HG03159 (cell line): Measurements from ENCODE around the gene A3GALT2.
"Not testable (repeated sequence)": the region's sequence is repeated elsewhere in the genome, so short reads cannot be mapped to it uniquely, and the experiment has no call there.

ENCODE experiments used
- ATAC-seq: cut with Tn5 transposase; IDR thresholded peaks from one replicate; pipeline ENCODE4 v1.9.1; 2021; ENCODE audit warnings: mild to moderate bottlenecking, moderate library complexity; ENCODE audit not compliant: unreplicated experiment

A3GALT2 gene

DNA sequence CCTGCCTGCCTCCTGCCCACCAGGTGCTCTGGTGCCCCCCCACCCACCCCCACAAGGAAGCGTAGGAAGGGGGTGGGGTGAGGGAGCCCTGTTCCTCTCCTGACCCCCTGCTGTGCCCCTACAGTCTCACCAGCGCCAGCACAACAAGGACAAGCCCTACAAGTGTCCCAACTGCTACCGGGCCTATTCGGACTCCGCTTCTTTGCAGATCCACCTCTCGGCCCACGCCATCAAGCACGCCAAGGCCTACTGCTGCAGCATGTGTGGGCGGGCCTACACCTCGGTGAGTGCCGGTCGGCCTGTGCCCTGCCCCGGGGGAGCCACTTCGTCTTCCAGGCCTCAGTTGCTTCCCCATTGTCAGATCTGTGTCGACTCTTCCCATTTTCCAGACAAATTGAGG, 25.9 kb downstream of the A3GALT2 start:
- ATAC-seq = no peak

DNA sequence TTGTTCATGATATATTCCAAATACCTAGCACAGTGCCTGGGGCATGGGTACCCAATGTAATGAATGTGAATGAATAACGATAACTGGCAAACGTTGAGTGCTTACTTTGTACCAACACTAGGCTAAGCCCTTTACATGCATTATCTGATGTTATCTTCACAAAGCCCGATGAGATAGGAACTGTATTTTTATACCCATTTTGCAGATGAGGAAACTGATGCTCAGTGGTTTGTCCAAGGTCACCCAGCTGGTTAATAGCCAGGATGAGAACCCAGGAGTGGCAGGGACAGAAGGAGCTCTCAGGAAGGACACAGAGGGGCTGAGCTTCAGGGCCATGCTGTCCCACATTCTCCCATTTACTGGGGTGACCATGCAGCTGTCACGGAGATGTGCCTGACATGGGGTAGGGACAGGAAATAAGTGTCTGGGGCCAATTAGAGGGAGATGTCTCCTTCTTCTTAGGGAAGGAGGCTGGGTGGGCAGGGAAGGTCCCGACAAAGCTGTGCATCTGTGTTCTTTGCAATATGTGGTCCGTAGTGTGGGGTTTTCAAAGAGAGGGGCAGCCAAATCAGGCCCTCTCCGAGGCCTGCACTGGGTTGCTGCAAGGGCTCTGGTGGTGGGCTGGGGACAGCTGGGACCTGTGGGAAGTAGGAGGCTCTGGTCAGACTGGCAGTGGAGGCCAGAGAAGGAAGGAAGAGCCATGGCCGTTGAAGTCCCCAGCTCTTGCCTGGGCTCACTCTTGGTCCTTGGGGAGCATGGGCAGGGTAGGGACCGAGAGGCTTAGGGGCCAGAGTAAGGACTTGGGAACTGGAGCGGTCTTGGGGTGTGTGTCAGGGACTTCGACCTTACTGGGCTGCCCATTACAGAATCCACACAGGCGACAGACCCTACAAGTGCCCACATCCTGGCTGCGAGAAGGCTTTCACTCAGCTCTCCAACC, 26.6 kb downstream of the A3GALT2 start:
- no peak for ATAC-seq

DNA sequence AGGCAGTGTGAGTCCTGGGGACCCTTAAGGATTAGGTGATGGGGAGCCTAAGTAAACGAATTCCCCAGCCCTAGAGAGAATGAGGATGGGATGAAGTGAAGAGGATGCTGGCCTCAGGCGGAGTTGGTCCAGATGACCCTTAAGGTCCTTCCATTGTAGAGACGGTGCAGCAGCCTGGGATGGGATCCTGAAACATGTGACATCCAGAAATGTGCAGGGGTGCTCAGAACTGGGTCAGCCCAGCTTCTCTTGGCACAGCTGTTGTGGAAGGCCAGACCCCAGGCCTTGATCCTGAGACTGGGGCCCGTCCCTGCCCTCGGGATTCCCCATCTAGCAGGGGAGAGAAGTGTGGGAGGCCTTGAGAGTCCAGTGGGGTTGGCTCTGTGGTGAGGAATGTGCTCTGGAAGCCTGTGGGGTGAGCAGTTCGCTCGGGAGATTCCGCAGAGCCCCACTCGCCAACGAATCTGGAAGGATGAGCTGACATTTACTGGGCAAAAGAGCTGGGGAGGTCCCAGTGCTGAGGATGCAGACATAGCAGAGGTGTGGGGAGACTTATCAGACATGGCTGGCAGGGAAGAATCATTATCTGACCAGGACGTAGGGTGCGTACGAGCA, 28.1 kb downstream of the A3GALT2 start:
- no peak for ATAC-seq

DNA sequence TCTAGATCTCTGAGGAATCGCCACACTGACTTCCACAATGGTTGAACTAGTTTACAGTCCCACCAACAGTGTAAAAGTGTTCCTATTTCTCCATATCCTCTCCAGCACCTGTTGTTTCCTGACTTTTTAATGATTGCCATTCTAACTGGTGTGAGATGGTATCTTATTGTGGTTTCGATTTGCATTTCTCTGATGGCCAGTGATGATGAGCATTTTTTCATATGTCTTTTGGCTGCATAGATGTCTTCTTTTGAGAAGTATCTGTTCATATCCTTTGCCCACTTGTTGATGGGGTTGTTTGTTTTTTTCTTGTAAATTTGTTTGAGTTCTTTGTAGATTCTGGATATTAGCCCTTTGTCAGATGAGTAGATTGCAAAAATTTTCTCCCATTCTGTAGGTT, 30.3 kb downstream of the A3GALT2 start:
- ATAC-seq = not testable (repeated sequence)

DNA sequence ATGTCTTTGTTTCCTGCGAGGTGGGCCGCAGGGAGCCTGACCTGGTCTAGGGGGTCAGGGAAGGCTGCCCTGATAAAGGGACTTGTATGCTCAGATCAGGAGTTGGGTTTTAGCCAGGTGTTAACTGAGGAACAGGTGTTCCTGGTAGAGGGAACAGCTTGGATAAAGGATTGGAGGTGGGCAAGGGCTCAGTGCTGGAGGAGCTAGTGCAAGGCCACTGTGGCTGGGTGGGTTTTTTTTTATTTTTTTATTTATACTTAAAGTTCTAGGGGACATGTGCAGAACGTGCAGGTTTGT, 31.1 kb downstream of the A3GALT2 start:
- ATAC-seq = no peak

DNA sequence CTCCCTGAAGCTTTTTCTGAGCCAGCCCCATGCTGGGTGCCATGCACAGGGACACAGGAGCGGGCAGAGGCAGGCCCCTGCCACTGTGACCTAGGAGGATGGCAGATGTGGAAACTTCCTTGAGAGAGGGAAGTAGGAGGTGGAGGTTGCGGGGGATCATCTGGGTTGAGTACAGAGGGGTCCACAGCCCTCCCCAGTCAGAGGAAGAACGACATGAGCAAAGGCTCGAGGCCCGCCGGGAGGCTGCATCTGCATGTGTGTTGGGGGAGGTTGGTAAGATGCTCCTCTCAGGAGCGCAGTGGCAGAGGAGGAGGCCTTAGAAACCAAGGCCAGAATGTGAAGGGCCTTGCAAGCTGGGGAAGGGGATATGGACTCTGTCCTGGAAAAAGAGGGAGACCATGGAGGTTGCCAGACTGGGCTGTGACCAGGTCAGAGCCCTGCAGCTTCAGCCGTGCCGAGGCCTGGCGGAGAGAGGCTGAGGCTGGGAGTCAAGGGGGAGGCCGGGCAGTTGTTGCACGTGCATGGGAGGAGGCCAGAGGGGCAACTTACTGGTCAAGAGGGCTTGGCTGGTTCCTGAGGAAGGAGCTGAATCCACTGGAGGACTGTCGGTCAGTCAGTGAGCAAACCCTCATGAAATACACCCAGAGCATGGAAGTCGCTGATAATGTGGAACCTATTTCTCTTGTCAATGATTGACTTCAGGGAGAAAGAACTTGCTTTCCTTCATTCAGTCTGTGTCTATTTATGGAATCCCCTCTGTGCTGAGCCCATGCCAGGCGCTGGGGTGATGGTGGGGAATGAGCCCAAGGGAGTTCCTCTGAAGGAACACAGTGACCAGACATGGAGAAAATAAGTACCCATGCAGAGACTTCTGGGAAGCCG, 31.7 kb downstream of the A3GALT2 start:
- no peak for ATAC-seq

DNA sequence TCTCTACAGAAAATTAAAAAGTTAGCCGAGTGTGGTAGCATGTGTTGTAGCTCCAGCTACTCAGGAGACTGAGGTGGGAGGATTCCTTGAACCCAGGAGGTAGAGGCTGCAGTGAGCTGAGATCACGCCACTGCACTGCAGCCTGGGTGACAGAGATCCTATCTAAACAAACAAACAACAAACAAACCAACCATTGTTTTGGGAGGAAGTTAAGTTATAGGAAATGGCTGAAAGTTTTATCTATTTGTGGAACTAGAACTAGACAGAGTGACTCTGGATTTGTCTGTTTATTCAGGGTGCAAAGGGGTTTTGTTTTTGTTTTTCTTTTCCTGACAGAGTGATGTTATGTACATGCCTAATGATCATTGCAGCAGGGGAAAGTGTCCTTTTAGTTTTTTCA, 33.6 kb downstream of the A3GALT2 start:
- no peak for ATAC-seq

DNA sequence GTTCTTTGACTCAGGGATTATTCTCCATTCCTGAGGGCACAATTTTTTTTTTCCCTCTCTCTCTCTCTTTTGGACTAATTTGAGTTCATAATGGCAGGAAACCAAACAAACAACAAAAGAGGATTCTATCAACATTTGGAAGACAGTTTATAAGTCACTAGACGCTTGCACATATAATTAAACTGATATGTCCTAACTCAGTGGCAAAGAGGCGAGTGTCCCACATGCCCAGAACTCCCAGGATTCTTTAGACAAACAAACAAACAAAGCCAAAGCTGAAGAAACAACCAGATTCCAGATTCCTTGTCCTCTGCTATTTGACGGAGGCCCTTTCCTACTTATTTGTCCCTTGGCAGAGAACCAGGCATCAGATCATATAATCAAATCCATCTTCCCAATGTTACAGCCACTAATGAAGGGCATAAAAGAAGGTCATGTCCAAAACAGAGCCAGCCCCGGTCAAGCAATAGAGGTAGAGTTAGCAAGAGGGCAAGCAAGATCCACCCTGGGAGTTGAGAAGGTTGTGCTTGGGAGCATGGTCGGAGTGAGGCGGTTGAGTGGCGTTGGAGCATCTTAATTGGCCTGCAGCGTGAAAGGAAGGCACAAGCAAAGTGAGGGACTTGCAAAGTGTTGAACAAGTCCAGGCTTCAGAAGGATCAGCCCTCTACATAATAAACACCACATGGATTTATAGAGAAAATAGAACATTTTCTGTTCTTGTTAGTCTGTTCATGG, 34.3 kb downstream of the A3GALT2 start:
- no peak for ATAC-seq

DNA sequence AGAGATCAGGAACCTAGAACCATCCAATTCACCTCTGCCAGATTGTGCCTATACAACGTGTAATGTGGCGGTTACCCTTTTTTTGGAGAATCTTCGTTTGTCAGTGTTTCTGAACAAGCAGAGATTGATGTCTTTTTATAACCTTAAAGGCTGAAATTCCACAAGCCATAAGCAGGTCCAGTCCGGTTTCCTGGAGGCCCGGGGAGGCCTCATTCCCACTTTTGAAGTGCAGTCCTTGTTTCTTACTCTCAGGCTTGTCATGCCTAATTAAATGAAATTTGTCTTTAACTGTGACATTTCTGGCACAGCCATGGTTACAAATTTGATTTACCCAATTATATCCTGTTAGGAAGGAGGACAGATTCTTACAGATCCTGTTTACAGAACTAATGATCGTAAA, 36.8 kb downstream of the A3GALT2 start:
- no peak for ATAC-seq

DNA sequence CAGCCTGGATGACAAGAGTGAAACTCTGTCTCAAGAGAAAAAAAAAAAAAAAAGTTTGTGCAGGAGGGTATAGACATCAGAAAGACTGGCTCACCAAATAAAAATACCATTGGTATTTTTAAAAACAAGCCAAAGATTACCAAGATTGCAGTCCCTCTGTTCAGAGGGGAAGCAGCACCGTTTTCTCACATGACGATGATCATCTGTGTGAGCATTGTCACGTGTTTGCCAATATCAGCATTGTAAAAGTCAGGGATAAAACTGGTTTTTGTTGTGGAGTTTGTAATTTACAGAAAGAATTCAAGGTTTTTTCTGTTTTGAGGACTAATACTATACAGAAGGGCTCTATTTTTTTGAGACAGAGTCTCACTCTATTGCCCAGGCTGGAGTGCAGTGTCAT, 38.1 kb downstream of the A3GALT2 start:
- no peak for ATAC-seq

DNA sequence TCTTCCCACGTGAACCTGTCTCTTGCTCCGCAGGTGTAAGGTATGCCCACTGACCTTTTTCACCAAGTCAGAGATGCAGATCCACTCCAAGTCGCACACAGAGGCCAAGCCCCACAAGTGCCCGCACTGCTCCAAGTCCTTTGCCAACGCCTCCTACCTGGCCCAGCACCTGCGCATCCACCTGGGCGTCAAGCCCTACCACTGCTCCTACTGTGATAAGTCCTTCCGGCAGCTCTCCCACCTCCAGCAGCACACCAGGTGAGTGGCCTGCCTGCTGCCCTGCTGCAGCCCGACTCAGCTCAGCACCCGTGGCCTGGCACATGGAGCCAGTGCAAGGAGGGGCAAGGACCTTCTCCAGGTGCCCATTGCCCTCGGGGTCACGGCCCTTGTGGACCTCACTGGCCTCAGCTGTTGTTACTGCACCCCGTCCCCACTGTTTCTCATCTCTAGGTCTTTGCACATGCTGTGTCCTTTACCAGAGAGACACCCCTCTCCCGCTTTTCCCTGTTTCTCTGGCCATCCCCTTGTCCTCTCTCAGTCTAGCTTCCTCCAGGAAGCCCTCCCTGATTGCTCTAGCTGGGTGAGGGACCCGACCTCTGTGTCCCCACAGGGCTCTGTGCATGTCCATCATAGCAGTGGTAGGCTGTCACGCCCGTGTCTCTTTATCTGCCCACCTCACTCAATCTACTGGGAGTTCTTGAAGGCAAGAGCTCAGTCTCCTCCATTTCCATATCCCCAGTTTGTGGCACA, 39.2 kb downstream of the A3GALT2 start:
- no peak for ATAC-seq

DNA sequence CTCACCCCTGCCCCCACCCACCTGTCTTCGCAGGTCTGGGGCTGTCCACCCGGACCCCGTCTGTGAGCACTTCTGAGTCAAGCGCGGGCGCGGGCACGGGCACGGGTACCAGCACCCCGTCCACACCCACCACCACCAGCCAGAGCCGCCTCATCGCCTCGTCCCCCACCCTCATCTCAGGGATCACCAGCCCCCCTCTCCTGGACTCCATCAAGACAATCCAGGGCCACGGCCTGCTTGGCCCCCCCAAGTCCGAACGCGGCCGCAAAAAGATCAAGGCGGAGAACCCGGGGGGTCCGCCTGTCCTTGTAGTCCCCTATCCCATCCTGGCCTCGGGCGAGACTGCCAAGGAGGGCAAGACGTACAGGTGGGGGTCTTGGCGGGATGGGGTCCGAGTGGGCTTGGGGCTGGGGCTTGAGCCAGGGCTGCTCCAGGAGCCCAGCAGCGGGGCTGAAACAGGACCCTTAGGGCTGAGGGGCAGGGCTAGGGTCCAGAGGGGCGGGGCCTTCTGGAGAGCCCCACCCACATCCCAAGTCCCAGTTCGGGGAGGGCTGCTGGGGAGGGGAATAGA, 40.7 kb downstream of the A3GALT2 start:
- no peak for ATAC-seq

DNA sequence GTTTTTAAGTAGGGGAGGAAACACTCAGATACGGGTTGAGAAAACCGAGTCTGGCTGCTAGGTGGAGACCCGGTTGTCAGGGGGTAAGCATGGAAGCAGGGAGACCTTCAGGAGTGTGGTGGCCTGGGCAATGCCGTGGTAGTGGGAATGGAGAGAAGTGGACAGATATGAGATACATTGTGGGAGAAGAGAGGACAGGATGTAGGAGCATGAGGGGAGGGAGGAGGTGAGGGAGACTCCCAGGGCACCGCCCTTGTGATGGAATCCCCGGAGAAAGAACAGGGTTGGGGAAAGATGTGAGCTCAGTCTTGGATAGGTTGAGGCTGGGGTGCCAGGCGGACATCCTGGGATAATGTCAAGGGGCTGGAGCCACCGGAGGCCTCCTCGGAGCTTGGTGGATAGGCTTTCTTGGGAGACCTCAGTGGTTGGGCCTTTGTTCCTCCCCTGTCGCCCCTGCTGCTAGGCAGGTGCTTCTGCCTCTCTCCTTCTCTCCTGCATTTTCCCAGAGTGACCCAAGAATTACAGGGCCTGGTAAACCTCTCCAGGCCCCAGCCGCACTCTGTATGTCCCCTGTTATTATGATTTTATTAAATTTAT, 43.3 kb downstream of the A3GALT2 start:
- ATAC-seq = no peak

DNA sequence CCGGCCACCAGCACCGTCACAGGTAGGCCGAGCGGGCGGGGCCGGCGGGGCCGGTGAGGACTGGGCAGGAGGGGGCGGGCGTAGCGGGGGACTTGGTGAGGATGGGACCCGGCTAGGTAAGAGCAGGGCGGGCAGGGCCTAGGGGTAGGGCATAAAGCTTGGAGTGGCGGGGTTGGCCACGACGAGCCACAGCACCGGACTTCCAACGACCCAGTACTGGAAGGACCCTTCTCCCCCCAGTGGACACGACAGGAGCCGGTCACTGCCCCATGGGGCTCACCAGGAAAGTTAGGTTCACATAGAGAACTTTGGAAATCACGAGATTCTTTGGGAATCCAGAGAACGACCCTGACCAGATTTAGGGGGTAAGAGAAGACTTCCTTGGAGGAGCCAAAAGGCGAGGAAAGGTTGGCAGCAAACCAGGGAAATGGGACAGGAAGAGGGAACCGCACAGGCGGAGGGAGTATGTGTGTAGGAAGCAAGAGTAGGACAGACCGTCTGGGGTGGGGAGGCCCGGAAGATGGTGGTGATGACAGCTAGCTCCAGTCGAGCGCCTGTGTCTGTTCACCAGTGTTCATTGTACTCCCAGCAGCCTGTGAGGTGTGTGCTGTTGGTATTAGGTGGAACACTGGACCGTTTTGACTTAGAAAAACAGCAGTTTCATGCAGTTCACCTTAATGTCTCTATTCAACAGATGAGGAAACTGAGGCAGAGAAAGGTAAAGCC, 44.2 kb downstream of the A3GALT2 start:
- no peak for ATAC-seq

DNA sequence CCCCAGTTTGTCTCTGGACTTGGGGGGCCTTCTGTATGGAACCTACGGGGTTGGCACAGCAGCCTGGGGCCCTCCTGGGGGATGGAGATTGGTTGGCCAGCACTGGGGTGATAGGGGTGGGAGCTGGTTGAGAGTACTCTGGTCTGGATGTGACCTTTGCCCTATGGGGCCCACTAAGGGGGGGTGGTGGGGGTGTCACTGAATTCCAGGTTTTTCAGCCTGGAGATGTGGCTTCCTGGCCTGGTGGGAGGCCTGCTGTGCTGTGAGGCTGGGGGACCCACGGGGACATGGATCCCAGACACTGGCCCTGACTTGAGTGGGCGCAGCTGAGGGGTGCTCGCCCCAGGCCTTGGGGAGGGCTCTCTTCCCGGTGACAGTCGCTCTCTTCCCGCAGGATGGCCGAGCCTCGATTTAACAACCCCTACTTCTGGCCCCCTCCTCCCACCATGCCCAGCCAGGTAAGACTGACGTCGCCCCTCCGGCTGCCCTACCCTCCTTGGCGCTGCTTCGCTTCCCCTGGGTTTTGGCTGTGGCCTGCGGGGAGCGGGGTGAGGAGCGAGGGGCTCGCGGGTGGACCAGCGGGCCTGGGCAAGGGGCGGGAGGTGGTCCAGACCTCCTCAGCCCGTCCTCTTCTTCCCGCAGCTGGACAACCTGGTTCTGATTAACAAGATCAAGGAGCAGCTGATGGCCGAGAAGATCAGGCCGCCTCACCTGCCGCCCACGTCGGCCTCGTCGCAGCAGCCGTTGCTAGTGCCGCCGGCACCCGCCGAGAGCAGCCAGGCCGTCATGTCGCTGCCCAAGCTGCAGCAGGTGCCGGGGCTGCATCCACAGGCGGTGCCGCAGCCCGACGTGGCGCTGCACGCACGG, 45.0 kb downstream of the A3GALT2 start:
- ATAC-seq = no peak

DNA sequence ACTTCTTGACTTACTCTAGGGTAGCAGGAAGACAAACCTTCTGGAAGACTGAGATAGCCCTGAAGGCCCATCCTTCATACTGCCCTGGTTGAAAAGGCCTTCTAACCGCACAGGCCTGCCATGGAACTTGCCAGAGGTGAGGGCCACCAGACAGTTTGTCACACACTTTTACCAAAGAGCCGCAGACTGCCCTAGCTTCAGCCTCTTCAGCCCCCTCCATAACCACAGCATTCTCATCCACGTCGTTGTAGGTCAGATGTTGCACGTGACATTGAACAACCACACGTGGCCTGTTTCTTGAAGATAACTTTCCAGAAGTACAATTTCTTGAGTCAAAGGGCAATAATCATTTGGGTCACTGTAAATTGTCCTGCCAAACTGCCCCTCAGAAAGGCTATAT, 45.7 kb downstream of the A3GALT2 start:
- ATAC-seq = no peak

DNA sequence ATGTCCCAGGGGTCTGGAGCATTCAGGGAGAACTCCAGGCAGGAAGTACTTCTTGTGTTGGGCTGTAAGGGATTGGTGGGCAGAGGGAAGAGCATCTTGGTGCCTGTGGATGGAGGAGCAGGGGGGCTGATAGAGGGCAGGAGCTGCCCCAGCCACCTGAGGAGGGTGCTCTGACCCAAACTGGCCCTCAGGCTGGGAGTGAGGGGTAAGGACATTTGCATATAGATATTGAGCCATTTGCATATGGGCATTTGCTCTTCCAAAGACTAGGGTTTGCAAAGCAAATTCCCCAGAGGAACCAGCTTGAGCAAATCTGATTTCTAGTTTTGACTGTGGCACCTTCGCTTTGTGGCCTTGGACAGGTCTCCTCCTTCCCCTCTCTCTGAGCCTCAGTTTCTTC, 46.5 kb downstream of the A3GALT2 start:
- ATAC-seq = no peak

DNA sequence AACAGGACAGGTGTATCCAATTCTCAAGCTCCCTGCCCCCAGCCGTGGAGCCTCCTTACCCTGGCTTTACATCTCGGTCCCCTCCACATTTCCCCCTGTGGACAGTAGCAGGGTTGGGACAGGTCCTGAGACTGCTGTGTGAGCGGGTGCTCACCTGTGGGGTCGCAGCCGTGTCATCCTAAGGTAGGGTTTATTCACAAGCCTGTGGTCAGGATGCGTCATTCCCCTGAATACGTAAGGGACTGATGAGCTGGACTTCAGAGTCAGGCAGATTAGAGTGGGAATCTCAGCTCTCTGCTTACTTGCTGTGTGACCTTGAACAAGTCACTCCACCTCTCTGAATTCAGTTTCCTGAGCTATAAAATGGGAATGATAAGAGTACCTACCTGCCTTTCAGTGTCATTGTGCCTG, 46.9 kb downstream of the A3GALT2 start:
- ATAC-seq = no peak
